ENCODE data around the gene KIDINS220.

- TF ChIP-seq TCF7L2 (IDR thresholded peaks at IDR 0.05; ENCODE audit: low read depth, low read length), result no peak
- no peak for TF ChIP-seq EGR1 (conservative IDR thresholded peaks at IDR 0.05)
- TF ChIP-seq SIRT6 (IDR thresholded peaks at IDR 0.05; ENCODE audit: low read depth, low read length), result no peak
- peak; percentile 71; the same call in 1 of the 2 replicates for TF ChIP-seq FOXP1 (CRISPR knock-in tag; IDR thresholded peaks at IDR 0.05)
- no peak for TF ChIP-seq SNRNP70 (optimal IDR thresholded peaks at IDR 0.05; ENCODE audit: low read depth, low read length)
- peak; percentile 15; the same call in 1 of the 2 replicates for TF ChIP-seq CREM (IDR thresholded peaks at IDR 0.05; ENCODE audit: low read depth)
- TF ChIP-seq CREB1 (IDR thresholded peaks at IDR 0.05), result no peak
- TF ChIP-seq CREB1 (CRISPR knock-in tag; IDR thresholded peaks at IDR 0.05), result no peak
- TF ChIP-seq ZNF830 (CRISPR knock-in tag; IDR thresholded peaks at IDR 0.05), result no peak
Measured at GRCh38 chr2:8684878-8685696, 152.3 kb downstream of the KIDINS220 start.

Data from K562 (cell line).